HEK293T (cell line): ENCODE measurements around the gene METTL9.

ENCODE experiments used
- ARNT ChIP-seq: fragments of 450-650 bp; IDR thresholded peaks from 2 replicates; pipeline ENCODE4 v1.6.1; 2017; ENCODE audit warnings: mild to moderate bottlenecking
- SUZ12 ChIP-seq: fragments of 450-650 bp; IDR thresholded peaks from 2 replicates; pipeline ENCODE4 v1.6.1; 2016; ENCODE audit warnings: mild to moderate bottlenecking

DNA sequence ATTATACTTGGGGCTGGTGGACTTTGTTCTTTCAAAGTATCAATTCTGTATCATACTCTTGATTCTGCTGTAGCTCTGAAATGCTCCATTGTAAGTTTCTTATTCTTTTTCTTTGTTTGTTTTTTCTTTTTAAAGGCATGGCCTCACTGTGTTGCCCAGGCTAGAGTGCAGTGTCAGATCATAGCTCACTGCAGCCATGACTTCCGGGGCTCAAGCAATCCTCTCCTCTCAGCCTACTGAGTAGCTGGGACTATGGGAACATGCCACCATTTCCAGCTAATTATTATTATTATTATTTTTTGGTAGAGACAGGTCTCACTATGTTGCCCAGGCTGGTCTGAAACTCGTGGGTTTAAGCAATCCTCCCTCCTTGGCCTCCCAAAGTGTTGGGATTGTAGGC lies 38.9 kb upstream of the METTL9 start:
- TF ChIP-seq SUZ12 (no peak), ARNT (no peak)
